T-helper 1 cell treated with Interleukin-12 subunit alpha and Interleukin-12 subunit beta and Interleukin-4 antibody, amounts not matched to agents 30 μg/mL and 1 μg/mL, for 36 hours (primary cell): Measurements from ENCODE around the gene FATE1.

Experiments used
- H3K27ac Mint-ChIP-seq: one replicate; pipeline ENCODE4 v1.8.0; 2021; ENCODE audit warnings: mild to moderate bottlenecking, mixed read lengths
- H3K27me3 Mint-ChIP-seq: one replicate; pipeline ENCODE4 v1.8.0; 2021; ENCODE audit warnings: low read depth, mixed read lengths
- H3K36me3 Mint-ChIP-seq: one replicate; pipeline ENCODE4 v1.8.0; 2021; ENCODE audit warnings: low read depth, mixed read lengths
- H3K4me1 Mint-ChIP-seq: one replicate; pipeline ENCODE4 v1.8.0; 2021; ENCODE audit warnings: low read depth, mixed read lengths
- H3K4me3 Mint-ChIP-seq: one replicate; pipeline ENCODE4 v1.8.0; 2021; ENCODE audit warnings: mild to moderate bottlenecking, moderate library complexity, mixed read lengths
- H3K9me3 Mint-ChIP-seq: one replicate; pipeline ENCODE4 v1.8.0; 2021; ENCODE audit warnings: mixed read lengths

FATE1 gene

GRCh38 chrX:151699746-151700145 lies 16.1 kb upstream of the FATE1 start:
- H3K27ac Mint-ChIP-seq = no peak overlapping the region

GRCh38 chrX:151700581-151700980 lies 15.3 kb upstream of the FATE1 start:
- Mint-ChIP-seq H3K4me1 (no peaks in the 10 kb centered on the region), H3K36me3 (no peaks in the 10 kb centered on the region), H3K27me3 (peaks cover 5% of the 10 kb centered on the region), H3K9me3 (no peaks in the 10 kb centered on the region), H3K4me3 (no peak overlapping the region), H3K27ac (no peak overlapping the region)

More at GRCh38 chrX:151699746-151700145, 16.1 kb upstream of the FATE1 start:
- Mint-ChIP-seq H3K36me3 (no peaks in the 10 kb centered on the region), H3K27me3 (peaks cover 7% of the 10 kb centered on the region), H3K4me1 (no peaks in the 10 kb centered on the region), H3K9me3 (no peaks in the 10 kb centered on the region), H3K4me3 (no peak overlapping the region)

- Mint-ChIP-seq H3K9me3 (no peaks in the 10 kb centered on the region), H3K27ac (no peak overlapping the region), H3K4me1 (no peaks in the 10 kb centered on the region), H3K4me3 (no peak overlapping the region), H3K27me3 (peaks cover under 1% of the 10 kb centered on the region), H3K36me3 (no peaks in the 10 kb centered on the region)
Observed at GRCh38 chrX:151701071-151701470, 14.8 kb upstream of the FATE1 start.

- H3K4me1 Mint-ChIP-seq = no peaks in the 10 kb centered on the region
Observed at GRCh38 chrX:151701531-151701930, 14.3 kb upstream of the FATE1 start.

GRCh38 chrX:151702026-151702714 lies 13.7 kb upstream of the FATE1 start:
- Mint-ChIP-seq H3K4me1 (no peaks in the 10 kb centered on the region), H3K9me3 (no peaks in the 10 kb centered on the region), H3K4me3 (no peak overlapping the region), H3K36me3 (no peaks in the 10 kb centered on the region), H3K27me3 (no peaks in the 10 kb centered on the region), H3K27ac (no peak overlapping the region)

More at GRCh38 chrX:151701531-151701930, 14.3 kb upstream of the FATE1 start:
- no peaks in the 10 kb centered on the region for H3K27me3 Mint-ChIP-seq
- no peaks in the 10 kb centered on the region for H3K36me3 Mint-ChIP-seq
- no peak overlapping the region for H3K4me3 Mint-ChIP-seq
- H3K9me3 Mint-ChIP-seq = no peaks in the 10 kb centered on the region
- H3K27ac Mint-ChIP-seq = no peak overlapping the region

- no peaks in the 10 kb centered on the region for H3K36me3 Mint-ChIP-seq
- H3K27me3 Mint-ChIP-seq = no peaks in the 10 kb centered on the region
- H3K4me1 Mint-ChIP-seq = no peaks in the 10 kb centered on the region
- no peak overlapping the region for H3K27ac Mint-ChIP-seq
- H3K9me3 Mint-ChIP-seq = no peaks in the 10 kb centered on the region
- no peak overlapping the region for H3K4me3 Mint-ChIP-seq
Observed at GRCh38 chrX:151702741-151703340, 13.0 kb upstream of the FATE1 start.

- Mint-ChIP-seq H3K27ac (no peak overlapping the region), H3K9me3 (no peaks in the 10 kb centered on the region), H3K27me3 (no peaks in the 10 kb centered on the region), H3K36me3 (no peaks in the 10 kb centered on the region), H3K4me3 (no peak overlapping the region), H3K4me1 (no peaks in the 10 kb centered on the region)
Observed at GRCh38 chrX:151703487-151703886, 12.3 kb upstream of the FATE1 start.

GRCh38 chrX:151704041-151704663 lies 11.7 kb upstream of the FATE1 start:
- H3K27ac Mint-ChIP-seq = no peak overlapping the region
- no peaks in the 10 kb centered on the region for H3K36me3 Mint-ChIP-seq
- H3K4me3 Mint-ChIP-seq = no peak overlapping the region
- H3K27me3 Mint-ChIP-seq = no peaks in the 10 kb centered on the region
- no peaks in the 10 kb centered on the region for H3K9me3 Mint-ChIP-seq
- H3K4me1 Mint-ChIP-seq = no peaks in the 10 kb centered on the region

GRCh38 chrX:151708821-151709220 lies 7.0 kb upstream of the FATE1 start:
- no peaks in the 10 kb centered on the region for H3K36me3 Mint-ChIP-seq
- H3K4me1 Mint-ChIP-seq = no peaks in the 10 kb centered on the region
- no peaks in the 10 kb centered on the region for H3K27me3 Mint-ChIP-seq
- H3K4me3 Mint-ChIP-seq = no peak overlapping the region
- H3K9me3 Mint-ChIP-seq = no peaks in the 10 kb centered on the region
- no peak overlapping the region for H3K27ac Mint-ChIP-seq

- Mint-ChIP-seq H3K27me3 (no peaks in the 10 kb centered on the region), H3K9me3 (no peaks in the 10 kb centered on the region), H3K27ac (no peak overlapping the region), H3K4me1 (no peaks in the 10 kb centered on the region), H3K4me3 (no peak overlapping the region), H3K36me3 (no peaks in the 10 kb centered on the region)
Observed at GRCh38 chrX:151710457-151710856, 5.4 kb upstream of the FATE1 start.

- Mint-ChIP-seq H3K27ac (no peak overlapping the region), H3K4me3 (no peak overlapping the region), H3K27me3 (no peaks in the 10 kb centered on the region), H3K4me1 (no peaks in the 10 kb centered on the region), H3K36me3 (no peaks in the 10 kb centered on the region), H3K9me3 (no peaks in the 10 kb centered on the region)
Observed at GRCh38 chrX:151711154-151711553, 4.7 kb upstream of the FATE1 start.

GRCh38 chrX:151711787-151712186 lies 4.0 kb upstream of the FATE1 start:
- no peaks in the 10 kb centered on the region for H3K27me3 Mint-ChIP-seq
- no peaks in the 10 kb centered on the region for H3K9me3 Mint-ChIP-seq
- H3K36me3 Mint-ChIP-seq = no peaks in the 10 kb centered on the region
- no peak overlapping the region for H3K4me3 Mint-ChIP-seq
- H3K4me1 Mint-ChIP-seq = no peaks in the 10 kb centered on the region
- no peak overlapping the region for H3K27ac Mint-ChIP-seq

GRCh38 chrX:151712253-151712652 lies 3.6 kb upstream of the FATE1 start:
- no peaks in the 10 kb centered on the region for H3K27me3 Mint-ChIP-seq

GRCh38 chrX:151713849-151714248 lies 2.0 kb upstream of the FATE1 start:
- Mint-ChIP-seq H3K9me3 (no peaks in the 10 kb centered on the region), H3K27ac (no peak overlapping the region), H3K4me3 (no peak overlapping the region)

More at GRCh38 chrX:151712253-151712652, 3.6 kb upstream of the FATE1 start:
- Mint-ChIP-seq H3K36me3 (no peaks in the 10 kb centered on the region), H3K9me3 (no peaks in the 10 kb centered on the region), H3K4me1 (no peaks in the 10 kb centered on the region), H3K4me3 (no peak overlapping the region), H3K27ac (no peak overlapping the region)

GRCh38 chrX:151714362-151714761 lies 1.5 kb upstream of the FATE1 start:
- Mint-ChIP-seq H3K27me3 (no peaks in the 10 kb centered on the region), H3K36me3 (no peaks in the 10 kb centered on the region), H3K27ac (no peak overlapping the region), H3K9me3 (no peaks in the 10 kb centered on the region), H3K4me1 (no peaks in the 10 kb centered on the region), H3K4me3 (no peak overlapping the region)

More at GRCh38 chrX:151713849-151714248, 2.0 kb upstream of the FATE1 start:
- Mint-ChIP-seq H3K27me3 (no peaks in the 10 kb centered on the region), H3K36me3 (no peaks in the 10 kb centered on the region), H3K4me1 (no peaks in the 10 kb centered on the region)
